Suprapubic skin (tissue), 4 donors: ENCODE results near the gene ODAD4.

Experiments
- EP300 ChIP-seq: sonication (generic); formaldehyde crosslinking; IDR thresholded peaks from one replicate; pipeline ENCODE4 v1.6.1; 2017; ENCODE audit warnings: antibody characterized with exemption
- POLR2AphosphoS5 ChIP-seq, 3 donors: sonication (generic); formaldehyde crosslinking; IDR thresholded peaks; one replicate each; pipeline ENCODE4 v1.6.1; 2017; ENCODE audit warnings: antibody characterized with exemption in 3 of 3
- TF ChIP-seq, protein P1 (sequence below), 2 donors: fragments of 200-600 bp in 1 of 2; fragments of 450-650 bp in 1 of 2; sonication (generic) in 1 of 2; IDR thresholded peaks; one replicate each; pipeline ENCODE4 v1.5.1; 2016 to 2019; ENCODE audit warnings: antibody characterized with exemption in 2 of 2, mild to moderate bottlenecking in 1 of 2, moderate library complexity in 1 of 2

DNA sequence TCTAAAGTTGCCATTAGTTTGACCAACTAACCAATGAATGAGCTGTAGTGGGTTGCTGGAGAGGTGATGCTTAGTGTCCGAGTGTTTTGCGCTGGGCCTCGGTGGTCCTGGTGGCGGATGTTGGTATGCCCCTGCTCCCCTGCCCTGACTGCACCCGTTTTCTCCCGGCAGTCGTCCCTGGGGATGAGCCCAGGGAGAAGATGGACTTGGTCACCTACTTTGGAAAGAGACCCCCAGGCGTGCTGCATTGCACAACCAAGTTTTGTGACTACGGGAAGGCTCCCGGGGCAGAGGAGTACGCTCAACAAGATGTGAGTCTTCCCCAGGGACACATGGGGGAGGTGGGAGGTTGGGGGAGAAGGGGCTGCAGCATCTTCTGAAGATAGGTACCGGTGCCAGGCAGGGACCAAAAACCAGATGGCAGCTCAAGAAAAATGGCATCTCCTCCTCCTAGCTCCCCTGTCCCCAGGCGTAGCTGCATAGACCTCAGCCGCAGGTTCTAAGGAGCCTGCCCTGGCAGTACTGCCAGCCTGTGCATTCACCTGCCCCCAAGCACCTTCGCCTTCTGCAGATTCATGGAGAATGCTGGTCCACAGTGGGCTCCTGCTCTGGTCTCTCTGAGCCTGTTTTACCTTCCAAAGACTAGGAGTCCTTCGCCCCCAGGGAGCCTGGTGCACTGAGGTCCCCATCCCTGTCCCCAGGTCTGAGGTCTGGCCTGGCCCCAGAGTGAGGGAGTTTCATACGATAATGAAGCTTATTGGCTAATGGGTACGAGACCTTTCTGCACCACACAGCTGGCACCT lies 41.5 kb downstream of the ODAD4 start:
- TF ChIP-seq, protein P1, sequence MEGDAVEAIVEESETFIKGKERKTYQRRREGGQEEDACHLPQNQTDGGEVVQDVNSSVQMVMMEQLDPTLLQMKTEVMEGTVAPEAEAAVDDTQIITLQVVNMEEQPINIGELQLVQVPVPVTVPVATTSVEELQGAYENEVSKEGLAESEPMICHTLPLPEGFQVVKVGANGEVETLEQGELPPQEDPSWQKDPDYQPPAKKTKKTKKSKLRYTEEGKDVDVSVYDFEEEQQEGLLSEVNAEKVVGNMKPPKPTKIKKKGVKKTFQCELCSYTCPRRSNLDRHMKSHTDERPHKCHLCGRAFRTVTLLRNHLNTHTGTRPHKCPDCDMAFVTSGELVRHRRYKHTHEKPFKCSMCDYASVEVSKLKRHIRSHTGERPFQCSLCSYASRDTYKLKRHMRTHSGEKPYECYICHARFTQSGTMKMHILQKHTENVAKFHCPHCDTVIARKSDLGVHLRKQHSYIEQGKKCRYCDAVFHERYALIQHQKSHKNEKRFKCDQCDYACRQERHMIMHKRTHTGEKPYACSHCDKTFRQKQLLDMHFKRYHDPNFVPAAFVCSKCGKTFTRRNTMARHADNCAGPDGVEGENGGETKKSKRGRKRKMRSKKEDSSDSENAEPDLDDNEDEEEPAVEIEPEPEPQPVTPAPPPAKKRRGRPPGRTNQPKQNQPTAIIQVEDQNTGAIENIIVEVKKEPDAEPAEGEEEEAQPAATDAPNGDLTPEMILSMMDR (IDR thresholded peaks at IDR 0.05), result no peak
- TF ChIP-seq EP300 (no peak), POLR2AphosphoS5 (IDR thresholded peaks at IDR 0.05) (no peak)
